Endothelial cell of umbilical vein (primary cell): ENCODE data around the gene DYNC1LI2.
"Not testable (repeated sequence)": the region's sequence is repeated elsewhere in the genome, so short reads cannot be mapped to it uniquely, and the experiment has no call there.

Source experiments
- GATA2 ChIP-seq: IDR thresholded peaks from 2 replicates; pipeline ENCODE4 v1.7.0; 2011; ENCODE audit warnings: low read depth, mild to moderate bottlenecking, moderate library complexity, mixed read lengths, low read length; ENCODE audit not compliant: insufficient read length, insufficient read depth
- POLR2A ChIP-seq: IDR thresholded peaks from 2 replicates; pipeline ENCODE4 v1.6.1; 2012; ENCODE audit warnings: low read depth, mild to moderate bottlenecking, control low read depth, low read length

DNA sequence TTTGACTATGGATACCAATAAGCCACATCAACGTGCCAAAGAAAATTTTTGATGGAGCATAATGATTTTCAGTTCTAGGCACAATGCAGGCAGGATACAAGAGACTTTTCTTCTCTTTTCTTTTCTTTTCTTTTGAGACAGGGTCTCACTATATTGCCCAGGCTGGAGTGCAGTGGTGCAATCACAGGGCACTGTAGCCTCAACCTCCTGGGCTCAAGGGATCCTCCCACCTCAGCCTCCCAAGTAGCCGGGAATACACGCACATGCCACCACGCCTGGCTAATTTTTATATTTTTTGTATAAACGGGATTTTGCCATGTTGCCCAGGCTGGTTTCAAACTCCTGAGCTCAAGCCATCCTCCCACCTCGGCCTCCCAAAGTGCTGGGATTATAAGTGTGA, 42.6 kb upstream of the DYNC1LI2 start:
- TF ChIP-seq GATA2, POLR2A: not testable (repeated sequence)
